Trophoblast cell (in vitro differentiated cells and primary cell): ENCODE measurements around the gene ARMC5.

Experiments used
- DNase-seq, 2 donors: peaks; one replicate each; pipeline ENCODE4 v3.0.0-alpha.2; 2016
- H2AFZ ChIP-seq: 2 replicates; pipeline ENCODE4 v1.6.1; 2013; ENCODE audit warnings: low read length, moderate library complexity, mild to moderate bottlenecking; ENCODE audit not compliant: insufficient read depth, poor library complexity
- H2AK5ac ChIP-seq: 2 replicates; pipeline ENCODE4 v1.6.1; 2013; ENCODE audit warnings: mild to moderate bottlenecking, low read length
- H2BK120ac ChIP-seq: 2 replicates; pipeline ENCODE4 v1.6.1; 2013; ENCODE audit warnings: low read length, mild to moderate bottlenecking, moderate library complexity; ENCODE audit not compliant: insufficient read depth, poor library complexity
- H2BK12ac ChIP-seq: 2 replicates; pipeline ENCODE4 v1.6.1; 2013; ENCODE audit warnings: mild to moderate bottlenecking, low read length, moderate library complexity
- H2BK5ac ChIP-seq: 2 replicates; pipeline ENCODE4 v1.6.1; 2013; ENCODE audit warnings: low read length, low read depth, moderate library complexity, mild to moderate bottlenecking; ENCODE audit not compliant: poor library complexity
- H3K14ac ChIP-seq: 2 replicates; pipeline ENCODE4 v1.6.1; 2013; ENCODE audit warnings: mild to moderate bottlenecking, low read length
- H3K18ac ChIP-seq: 2 replicates; pipeline ENCODE4 v1.6.1; 2013; ENCODE audit warnings: mild to moderate bottlenecking, low read length
- H3K23ac ChIP-seq: 2 replicates; pipeline ENCODE4 v1.6.1; 2013; ENCODE audit warnings: low read length
- H3K27ac ChIP-seq: 2 replicates; pipeline ENCODE4 v1.5.1; 2013; ENCODE audit warnings: low read depth, mild to moderate bottlenecking, inconsistent platforms, low read length, moderate library complexity
- H3K27me3 ChIP-seq: 2 replicates; pipeline ENCODE4 v1.6.1; 2013; ENCODE audit warnings: inconsistent platforms, mild to moderate bottlenecking, low read length, moderate library complexity; ENCODE audit not compliant: insufficient read depth
- H3K36me3 ChIP-seq, 2 experiments: 1 replicate in 1 of 2; 2 replicates in 1 of 2; pipeline ENCODE4 v1.6.1; 2013; ENCODE audit warnings: low read length in 2 of 2, mild to moderate bottlenecking in 2 of 2, moderate library complexity in 1 of 2; ENCODE audit not compliant: insufficient read depth in 2 of 2, control insufficient read depth in 1 of 2
- H3K4ac ChIP-seq: 2 replicates; pipeline ENCODE4 v1.6.1; 2013; ENCODE audit warnings: low read depth, mild to moderate bottlenecking, low read length, moderate library complexity
- H3K4me1 ChIP-seq, 2 experiments: 1 replicate in 1 of 2; 2 replicates in 1 of 2; pipeline ENCODE4 v1.6.1; 2013; ENCODE audit warnings: low read length in 2 of 2, mild to moderate bottlenecking in 2 of 2, moderate library complexity in 1 of 2; ENCODE audit not compliant: insufficient read depth in 2 of 2, control insufficient read depth in 1 of 2
- H3K4me2 ChIP-seq: 2 replicates; pipeline ENCODE4 v1.6.1; 2013; ENCODE audit warnings: inconsistent platforms, mild to moderate bottlenecking, low read length, moderate library complexity
- H3K4me3 ChIP-seq: 2 replicates; pipeline ENCODE4 v1.5.1; 2013; ENCODE audit warnings: mild to moderate bottlenecking, low read depth, low read length, inconsistent platforms
- H3K79me1 ChIP-seq: one replicate; pipeline ENCODE4 v1.6.1; 2013; ENCODE audit warnings: low read length
- H3K79me2 ChIP-seq: 2 replicates; pipeline ENCODE4 v1.6.1; 2013; ENCODE audit warnings: low read length, mild to moderate bottlenecking; ENCODE audit not compliant: control insufficient read depth, insufficient read depth, poor library complexity
- H3K9ac ChIP-seq: 2 replicates; pipeline ENCODE4 v1.6.1; 2013; ENCODE audit warnings: mild to moderate bottlenecking, low read length
- H3K9me3 ChIP-seq: 2 replicates; pipeline ENCODE4 v1.6.1; 2013; ENCODE audit warnings: low read depth, mild to moderate bottlenecking, control low read depth, inconsistent platforms, low read length; ENCODE audit not compliant: insufficient read depth
- H4K12ac ChIP-seq: 2 replicates; pipeline ENCODE4 v1.6.1; 2013; ENCODE audit warnings: low read depth, mild to moderate bottlenecking, low read length, moderate library complexity
- H4K8ac ChIP-seq: 2 replicates; pipeline ENCODE4 v1.6.1; 2013; ENCODE audit warnings: low read depth, mild to moderate bottlenecking, low read length, moderate library complexity
- H4K91ac ChIP-seq: one replicate; pipeline ENCODE4 v1.6.1; 2013; ENCODE audit warnings: low read depth, mild to moderate bottlenecking, low read length, moderate library complexity
- WGBS: extraction: QIAGEN DNeasy Blood & Tissue Kit; methylation state at CpG from one replicate; pipeline ENCODE4 v1.1.7; 2013; ENCODE audit warnings: missing lambda C conversion rate; ENCODE audit not compliant: insufficient read length, insufficient coverage; ENCODE audit errors: extremely low coverage; 5-methylcytosine and 5-hydroxymethylcytosine counted together

Gene ARMC5

GRCh38 chr16:31507929-31508705 is 48.8 kb downstream of the ARMC5 start, which contains the start of gene RUSF1:
Gene RUSF1 (minus strand): TSS chr16:31508391. CDS start chr16:31508373, 18 bp downstream.
- no peak within 1 kb of the TSS for H3K23ac ChIP-seq
- H2BK12ac ChIP-seq = peak within 1 kb of the TSS; percentile 0
- peak within 1 kb of the TSS; percentile 87 for H2AFZ ChIP-seq
- peak within 1 kb of the TSS; percentile 92 for H3K9ac ChIP-seq
- peak within 1 kb of the TSS; percentile 81 for H2BK120ac ChIP-seq
- peak within 1 kb of the TSS; percentile 66 for H3K4me2 ChIP-seq
- H3K27ac ChIP-seq = peak within 1 kb of the TSS; percentile 91
- H2BK5ac ChIP-seq = peak within 1 kb of the TSS; percentile 97
- peak within 1 kb of the TSS; percentile 97 for H4K91ac ChIP-seq
- no peaks in the 10 kb centered on the region for H3K36me3 ChIP-seq
- H2AK5ac ChIP-seq = peak within 1 kb of the TSS; percentile 62
- H4K8ac ChIP-seq = peak within 1 kb of the TSS; percentile 99
- H3K4me1 ChIP-seq = peaks cover 3 to 8% of the 10 kb centered on the region in 2 experiments
- no CpG with 5 or more reads among the region's 65 CpGs for WGBS
- peaks cover 10% of the 10 kb centered on the region for H3K79me1 ChIP-seq
- no peaks in the 10 kb centered on the region for H3K9me3 ChIP-seq
- no peaks in the 10 kb centered on the region for H3K27me3 ChIP-seq
- peak within 1 kb of the TSS; percentile 99 for H4K12ac ChIP-seq
- H3K79me2 ChIP-seq = peaks cover 11% of the 10 kb centered on the region
- peak within 1 kb of the TSS; percentile 81 for H3K18ac ChIP-seq
- H3K4ac ChIP-seq = peak within 1 kb of the TSS; percentile 90
- peak; percentile 88 to 92 for DNase-seq
- peak within 1 kb of the TSS; percentile 94 for H3K4me3 ChIP-seq
- H3K14ac ChIP-seq = peak within 1 kb of the TSS; percentile 99

- Histone ChIP-seq H2AFZ (peak overlapping the region; percentile 87), H3K9ac (peak overlapping the region; percentile 86)
Measured at GRCh38 chr16:31508706-31509195, 49.5 kb downstream of the ARMC5 start.

GRCh38 chr16:31513126-31513525 is 53.8 kb downstream of the ARMC5 start:
- Histone ChIP-seq H3K9me3 (peaks cover 3% of the 10 kb centered on the region), H3K9ac (no peak overlapping the region), H3K23ac (no peak overlapping the region), H3K79me2 (peaks cover 3% of the 10 kb centered on the region), H3K4me3 (no peak overlapping the region), H2BK120ac (no peak overlapping the region), H3K4me1 (peaks cover 0 to 5% of the 10 kb centered on the region in 2 experiments), H2AFZ (no peak overlapping the region), H4K8ac (no peak overlapping the region), H3K27me3 (no peaks in the 10 kb centered on the region), H2BK5ac (no peak overlapping the region), H3K79me1 (peaks cover 3% of the 10 kb centered on the region), H2BK12ac (no peak overlapping the region), H4K91ac (no peak overlapping the region), H3K14ac (no peak overlapping the region), H3K4me2 (no peak overlapping the region), H4K12ac (no peak overlapping the region), H3K18ac (no peak overlapping the region), H3K27ac (no peak overlapping the region), H3K36me3 (no peaks in the 10 kb centered on the region), H2AK5ac (no peak overlapping the region), H3K4ac (no peak overlapping the region)
- no peak for DNase-seq
- no CpG with 5 or more reads among the region's 6 CpGs for WGBS

More at GRCh38 chr16:31508706-31509195, 49.5 kb downstream of the ARMC5 start:
- peak overlapping the region; percentile 99 for H3K14ac ChIP-seq
- H3K27me3 ChIP-seq = no peaks in the 10 kb centered on the region
- peak overlapping the region; percentile 99 for H4K8ac ChIP-seq
- peak overlapping the region; percentile 88 for H3K4ac ChIP-seq
- peak in 1 of 2 donors; percentile 26 for DNase-seq
- peak overlapping the region; percentile 66 for H3K4me2 ChIP-seq
- no peaks in the 10 kb centered on the region for H3K9me3 ChIP-seq
- H4K12ac ChIP-seq = peak overlapping the region; percentile 99
- H3K18ac ChIP-seq = peak overlapping the region; percentile 81
- WGBS = no CpG with 5 or more reads among the region's 6 CpGs
- H2BK12ac ChIP-seq = no peak overlapping the region
- peaks cover 11% of the 10 kb centered on the region for H3K79me2 ChIP-seq
- no peaks in the 10 kb centered on the region for H3K36me3 ChIP-seq
- H3K4me3 ChIP-seq = peak overlapping the region; percentile 94
- peak overlapping the region; percentile 62 for H2AK5ac ChIP-seq
- H3K79me1 ChIP-seq = peaks cover 10% of the 10 kb centered on the region
- H2BK5ac ChIP-seq = peak overlapping the region; percentile 95
- H3K23ac ChIP-seq = no peak overlapping the region
- H2BK120ac ChIP-seq = peak overlapping the region; percentile 81
- H4K91ac ChIP-seq = peak overlapping the region; percentile 95
- peaks cover 3 to 8% of the 10 kb centered on the region in 2 experiments for H3K4me1 ChIP-seq
- H3K27ac ChIP-seq = peak overlapping the region; percentile 73

GRCh38 chr16:31513884-31514283 is 54.6 kb downstream of the ARMC5 start:
- Histone ChIP-seq H4K8ac (no peak overlapping the region), H3K27me3 (no peaks in the 10 kb centered on the region), H3K79me1 (no peaks in the 10 kb centered on the region), H2BK5ac (no peak overlapping the region), H3K14ac (no peak overlapping the region), H4K91ac (no peak overlapping the region), H3K4me3 (no peak overlapping the region), H3K79me2 (no peaks in the 10 kb centered on the region), H3K18ac (no peak overlapping the region), H3K9ac (no peak overlapping the region), H3K36me3 (no peaks in the 10 kb centered on the region), H2AK5ac (no peak overlapping the region), H2BK120ac (no peak overlapping the region), H2AFZ (no peak overlapping the region), H3K9me3 (peaks cover 3% of the 10 kb centered on the region), H3K27ac (no peak overlapping the region), H4K12ac (no peak overlapping the region), H3K4me1 (peaks cover 0 to 3% of the 10 kb centered on the region in 2 experiments), H3K4me2 (no peak overlapping the region), H2BK12ac (no peak overlapping the region), H3K23ac (no peak overlapping the region), H3K4ac (no peak overlapping the region)
- no peak for DNase-seq
